ENCODE data around the gene GCC2.
"Not testable (repeated sequence)": the region's sequence is repeated elsewhere in the genome, so short reads cannot be mapped to it uniquely, and the experiment has no call there.

Gene GCC2

GRCh38 chr2:108533832-108534583, 85.0 kb downstream of the GCC2 start, which contains the start of gene LIMS1:
Gene LIMS1, plus strand, starts transcription at chr2:108534470. Its CDS starts 93 bp downstream, at chr2:108534563.
- DNase-seq: peak; percentile 87

DNA sequence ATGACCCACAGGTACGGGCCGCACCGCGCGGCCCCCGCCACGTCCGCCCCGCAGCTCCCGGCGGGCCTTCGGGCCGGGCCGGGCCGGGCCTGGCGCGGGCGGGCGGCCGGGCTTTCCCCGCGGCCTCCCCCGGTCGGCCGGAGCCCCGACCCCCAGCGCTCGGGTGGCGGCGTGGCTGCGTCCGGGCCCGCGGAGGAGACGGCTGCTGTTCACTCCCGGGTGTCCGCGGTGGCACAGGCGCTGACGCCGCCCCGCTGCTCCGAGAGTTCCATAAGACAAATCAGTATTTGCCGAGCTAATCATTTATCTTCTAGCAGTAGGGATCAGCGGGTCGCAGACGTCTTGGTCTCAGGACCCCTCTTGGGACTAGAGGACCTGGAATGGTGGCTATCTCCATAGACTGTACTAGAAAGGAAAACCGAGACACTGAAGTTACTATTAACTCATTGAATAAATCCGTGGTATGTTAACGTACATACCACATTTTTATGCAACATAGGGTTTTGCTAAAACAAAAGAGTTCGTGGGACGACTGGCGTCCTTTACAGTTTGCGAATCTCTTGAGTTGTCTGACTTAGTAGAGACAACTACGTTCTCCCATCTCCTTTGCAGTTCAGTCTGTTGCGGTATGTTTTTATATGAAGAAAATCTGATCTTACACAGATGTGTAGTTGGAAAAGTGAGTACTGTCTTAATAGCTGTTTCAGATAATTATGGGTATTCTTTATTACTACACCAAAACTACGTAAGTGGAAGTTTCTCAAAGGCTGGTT, 85.8 kb downstream of the GCC2 start:
- DNase-seq: peak; percentile 31

GRCh38 chr2:108535357-108535631, 86.3 kb downstream of the GCC2 start:
- no peak for DNase-seq

DNA sequence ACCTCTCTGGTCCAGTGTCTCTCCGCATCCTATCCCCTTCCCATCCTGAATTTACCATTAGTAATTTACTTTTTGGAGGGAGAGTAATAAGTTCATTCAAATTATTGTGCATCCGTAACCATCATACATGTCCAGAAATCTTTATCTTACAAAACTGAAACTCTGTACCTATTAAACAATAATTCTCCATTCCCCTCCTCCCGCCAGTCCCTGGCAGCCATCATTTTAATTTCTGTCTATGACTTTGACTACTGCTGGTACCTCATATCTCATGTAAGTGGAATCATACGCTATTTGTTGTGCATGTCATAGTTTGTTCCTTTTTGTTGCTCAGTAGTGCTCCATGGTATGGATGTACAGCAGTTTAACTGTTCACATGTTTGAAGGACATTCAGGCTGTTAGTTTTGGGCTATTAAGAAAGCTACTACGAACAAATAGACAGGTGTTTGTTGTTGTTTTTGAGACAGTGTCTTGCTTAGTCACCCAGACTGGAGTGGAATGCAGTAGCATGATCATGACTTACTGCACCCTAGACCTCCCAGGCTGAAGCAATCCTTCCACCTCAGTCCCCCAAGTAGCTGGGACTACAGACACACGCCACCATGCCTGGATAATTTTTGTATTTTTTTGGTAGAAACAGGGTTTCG, 87.3 kb downstream of the GCC2 start:
- DNase-seq: no peak

GRCh38 chr2:108536911-108537310, 87.9 kb downstream of the GCC2 start:
- no peak for DNase-seq

- no peak for DNase-seq
Measured at GRCh38 chr2:108538000-108538625, 89.1 kb downstream of the GCC2 start.

DNA sequence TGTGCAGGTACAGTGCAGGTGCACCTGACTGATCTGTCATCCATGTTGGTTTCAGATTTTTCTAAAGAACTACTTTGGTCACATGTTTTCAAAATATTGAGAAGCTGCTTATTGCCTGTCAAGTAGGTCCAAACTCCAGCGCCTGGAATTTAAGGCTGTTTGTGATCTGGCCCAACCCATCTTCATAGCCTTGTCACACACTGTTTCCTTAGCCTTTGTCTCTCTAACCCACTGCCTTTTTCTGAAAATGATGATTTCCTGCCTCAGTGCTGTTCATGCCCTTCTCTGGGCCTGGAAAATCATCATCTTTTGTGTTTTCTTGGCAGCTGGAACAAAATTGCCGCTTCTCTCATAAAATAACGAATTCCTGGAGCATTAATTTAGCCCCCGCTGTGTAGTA, 92.4 kb downstream of the GCC2 start:
- DNase-seq: no peak

DNA sequence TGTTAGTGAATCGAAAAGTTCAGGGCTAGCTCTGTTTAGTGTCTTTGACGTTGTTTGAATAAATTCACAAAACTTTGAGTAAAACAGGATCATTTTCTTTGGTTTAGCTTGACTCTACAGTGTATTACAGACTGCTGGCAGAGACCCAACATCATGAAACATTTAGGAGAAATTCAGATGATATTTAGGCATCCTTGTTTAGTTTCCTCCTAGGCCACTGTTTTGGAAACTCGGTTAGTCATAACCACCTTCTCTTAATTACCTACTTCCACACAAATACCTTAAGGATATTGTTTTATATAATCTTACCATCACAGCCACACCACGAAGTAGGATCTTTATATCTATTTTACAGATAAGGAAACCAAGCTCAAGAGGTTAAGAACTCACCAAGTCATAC, 93.1 kb downstream of the GCC2 start:
- DNase-seq: no peak

DNA sequence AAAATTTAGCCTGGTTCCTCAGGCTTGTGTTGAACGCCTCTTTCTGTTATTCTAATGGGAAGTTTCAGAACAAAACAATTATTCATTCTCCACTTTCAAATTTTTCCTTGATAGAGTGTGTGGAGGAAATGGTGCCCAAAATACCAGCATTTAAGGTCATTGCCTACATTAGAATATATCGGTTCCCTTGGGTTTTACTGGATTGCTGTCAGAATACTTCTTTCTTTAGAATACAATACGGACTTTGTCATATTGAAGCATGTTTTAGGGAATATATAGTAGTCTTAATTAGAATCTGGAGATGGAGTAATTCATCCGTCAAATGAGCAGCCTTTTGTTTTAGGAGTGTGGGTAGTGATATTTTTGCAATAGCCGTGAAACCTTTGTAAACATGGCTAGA, 98.6 kb downstream of the GCC2 start:
- DNase-seq: no peak

- DNase-seq: no peak
Measured at GRCh38 chr2:108548208-108549003, 99.4 kb downstream of the GCC2 start.

- DNase-seq: no peak
Measured at GRCh38 chr2:108552566-108552965, 103.6 kb downstream of the GCC2 start.

DNA sequence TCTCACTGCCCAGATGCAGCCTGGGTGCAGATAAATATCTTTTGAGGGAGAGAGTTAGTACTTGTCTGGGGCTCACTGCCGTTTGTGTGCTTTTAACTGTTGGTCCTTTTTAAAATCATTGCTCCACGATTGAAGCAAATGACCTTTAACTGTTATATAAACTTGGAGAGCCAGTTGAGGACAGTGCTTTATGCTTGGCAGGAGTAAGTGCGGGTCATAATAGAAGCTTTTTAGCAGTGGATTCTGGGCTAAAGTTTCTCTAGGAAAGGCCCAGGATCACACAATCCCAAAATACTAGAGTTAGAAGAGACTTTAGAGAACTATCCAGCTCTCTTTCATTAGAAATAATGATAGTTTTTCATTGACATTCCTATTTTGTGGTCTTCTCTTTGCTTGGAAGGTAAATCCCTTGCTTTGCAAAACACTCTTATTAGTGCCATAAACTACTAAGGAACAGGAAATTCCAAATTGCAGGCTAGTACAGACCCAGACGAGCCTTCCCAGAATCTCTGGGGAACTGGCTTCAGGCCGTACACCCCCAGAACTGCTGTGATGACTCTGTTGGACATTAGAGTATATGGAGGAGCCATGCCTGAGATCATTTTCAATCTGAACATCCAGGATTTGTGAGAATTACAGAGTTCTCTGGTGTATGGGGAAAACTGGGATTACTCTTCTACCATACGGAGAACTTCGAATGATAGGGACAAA, 104.4 kb downstream of the GCC2 start:
- no peak for DNase-seq

DNA sequence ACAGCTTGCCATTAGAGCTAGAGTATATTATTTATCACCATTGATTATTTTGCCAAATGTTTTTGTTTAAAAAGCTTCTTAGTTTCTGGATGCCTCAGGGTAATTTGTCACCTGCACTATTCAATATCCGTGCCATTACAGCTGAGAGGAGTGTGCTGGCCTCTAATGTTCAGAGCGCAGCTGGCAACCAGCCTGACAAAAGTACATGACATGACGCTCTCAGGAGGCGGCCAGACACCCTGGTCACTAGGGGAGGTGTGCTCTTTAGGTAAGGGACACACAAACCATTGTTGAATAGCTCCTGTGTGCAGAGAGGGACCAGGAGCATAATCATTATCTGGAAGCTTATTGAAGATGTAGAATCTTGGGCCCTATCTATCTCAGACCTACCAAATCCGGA, 105.5 kb downstream of the GCC2 start:
- no peak for DNase-seq

DNA sequence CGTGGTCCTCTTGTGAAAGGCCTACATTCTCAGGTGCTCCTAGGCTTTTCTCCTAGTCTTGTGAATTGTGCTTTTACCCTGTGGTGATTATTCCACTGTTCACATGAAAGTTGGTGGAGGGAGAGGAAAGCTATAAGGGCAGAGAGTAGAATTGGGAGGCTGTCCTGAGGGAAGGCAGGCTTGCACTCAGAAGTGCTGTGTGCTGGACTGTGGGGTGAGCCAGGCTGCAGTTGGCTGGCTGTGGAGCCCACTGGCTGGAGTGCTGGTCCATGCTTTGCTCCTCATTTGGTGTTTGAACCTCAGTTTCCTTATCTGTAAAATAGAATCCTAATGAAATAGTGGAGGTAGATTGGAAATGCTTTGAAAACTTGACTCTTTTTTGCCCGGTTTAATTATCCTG, 106.6 kb downstream of the GCC2 start:
- DNase-seq: no peak

GRCh38 chr2:108556581-108556980, 107.6 kb downstream of the GCC2 start:
- not testable (repeated sequence) for DNase-seq

Data from KG1 (cell line).